HG02885 (cell line): Measurements from ENCODE around the gene TRIM46.
A peak's percentile ranks its signal among the peaks of the same experiment; 100 is the strongest.
"Not testable (repeated sequence)": the region's sequence is repeated elsewhere in the genome, so short reads cannot be mapped to it uniquely, and the experiment has no call there.

ENCODE experiments used
- ATAC-seq: cut with Tn5 transposase; IDR thresholded peaks from one replicate; pipeline ENCODE4 v1.9.1; 2021; ENCODE audit warnings: mild to moderate bottlenecking; ENCODE audit not compliant: unreplicated experiment, poor library complexity

The TRIM46 gene

GRCh38 chr1:155136748-155137147 is 36.9 kb upstream of the TRIM46 start:
- no peak for ATAC-seq

DNA sequence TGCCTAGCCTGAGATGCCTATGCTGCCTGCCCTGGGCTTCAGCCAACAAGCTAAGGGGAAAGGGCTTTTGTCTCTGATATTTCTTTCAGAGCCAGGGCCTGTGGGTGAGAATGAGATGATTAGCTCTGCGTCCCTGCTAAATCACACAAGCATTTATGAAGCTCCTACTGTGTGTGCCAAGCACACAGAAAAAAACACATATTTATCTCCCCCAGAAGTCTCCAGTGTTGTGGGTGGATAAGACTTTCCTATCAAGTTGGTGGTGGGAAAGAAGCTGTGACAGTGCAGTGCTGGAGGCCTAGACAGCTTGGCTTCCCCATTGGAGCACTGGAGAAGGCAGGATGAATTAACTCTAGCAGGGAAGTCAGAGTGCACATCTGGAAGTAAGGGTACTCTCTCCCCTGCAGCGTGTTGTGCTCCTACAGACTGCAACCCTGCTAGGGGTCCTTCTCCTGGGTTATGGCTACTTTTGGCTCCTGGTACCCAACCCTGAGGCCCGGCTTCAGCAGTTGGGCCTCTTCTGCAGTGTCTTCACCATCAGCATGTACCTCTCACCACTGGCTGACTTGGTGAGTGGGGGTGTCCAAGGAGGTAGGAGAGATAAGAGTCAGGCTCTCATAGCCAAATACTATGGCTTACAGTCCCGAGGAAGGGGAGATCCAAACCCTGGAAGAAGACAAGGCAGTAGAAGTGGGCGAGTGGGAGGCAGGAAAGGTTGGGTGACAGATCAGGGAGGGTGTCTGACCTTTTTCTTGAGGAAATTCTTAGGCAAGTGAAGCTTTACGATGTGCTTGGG is 36.3 kb upstream of the TRIM46 start:
- no peak for ATAC-seq

DNA sequence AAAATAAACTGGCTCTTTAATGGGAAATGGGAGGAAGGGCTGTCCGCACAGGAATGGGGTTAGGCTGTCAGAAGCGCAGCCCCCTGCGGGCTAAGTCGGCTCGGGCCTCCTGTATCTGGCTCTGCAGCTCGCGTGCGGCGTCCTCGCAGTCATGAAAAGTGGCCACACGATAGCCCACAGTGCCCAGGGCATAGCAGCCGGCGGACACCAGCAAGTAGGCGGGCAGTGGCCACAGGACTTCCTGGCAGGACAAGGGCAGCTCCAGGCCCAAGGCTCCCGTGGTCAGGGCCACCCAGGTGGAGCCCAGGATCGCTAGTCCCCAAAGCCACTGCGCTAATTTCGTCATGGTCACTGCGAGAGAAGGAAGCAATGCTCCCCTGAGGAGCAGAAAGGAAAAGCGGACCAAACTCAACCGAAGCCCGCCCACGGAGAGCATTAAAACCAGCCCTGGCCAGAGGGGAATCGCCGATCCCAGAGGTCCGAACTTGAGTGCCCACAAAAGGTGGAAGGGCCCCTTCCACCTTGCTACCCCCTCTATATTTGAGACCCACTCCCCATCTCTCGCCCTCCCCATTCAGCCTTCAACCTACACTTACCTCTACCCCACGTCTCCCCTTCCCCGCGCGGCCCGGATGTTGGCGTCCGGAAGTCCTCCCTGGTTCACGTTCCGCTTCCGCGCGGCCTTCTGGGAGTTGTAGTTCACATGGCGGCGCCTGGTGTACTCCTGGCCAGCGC is 33.6 kb upstream of the TRIM46 start, which contains the start of gene DPM3:
DPM3 (minus strand) TSS at position 637 of the 735 bp plus-strand sequence; CDS start at position 346, 291 bp downstream.
- peak; percentile 66 for ATAC-seq

DNA sequence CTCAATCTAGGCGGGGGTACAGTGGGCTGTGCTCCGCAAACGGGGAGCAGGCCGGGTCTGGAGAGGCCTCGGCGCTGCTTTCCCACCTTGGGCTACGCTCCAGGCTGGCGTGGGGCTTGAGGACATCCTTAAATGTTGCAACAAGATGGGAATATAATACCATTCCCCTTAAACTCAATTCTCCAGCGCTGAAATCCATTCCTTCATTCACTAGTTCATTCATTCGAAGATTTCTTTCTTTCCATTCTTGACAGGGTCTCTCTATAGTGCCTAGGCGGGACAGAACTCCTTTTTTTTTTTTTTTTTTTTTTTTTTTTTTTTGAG is 33.1 kb upstream of the TRIM46 start:
- ATAC-seq: no peak

DNA sequence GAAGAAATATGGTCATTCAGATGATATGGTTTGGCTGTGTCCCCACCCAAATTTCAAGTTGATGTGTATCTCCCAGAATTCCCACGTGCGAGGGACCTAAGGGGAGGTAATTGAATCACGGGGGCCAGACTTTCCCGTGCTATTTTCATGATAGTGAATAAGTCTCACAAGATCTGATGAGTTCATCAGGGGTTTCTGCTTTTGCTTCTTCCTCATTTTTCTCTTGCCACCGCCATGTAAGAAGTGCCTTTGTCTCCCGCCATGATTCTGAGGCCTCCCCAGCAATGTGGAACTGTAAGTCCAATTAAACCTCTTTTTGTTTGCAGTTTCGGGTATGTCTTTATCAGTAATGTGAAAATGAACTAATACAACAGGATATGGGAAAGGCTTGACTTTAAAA is 31.9 kb upstream of the TRIM46 start:
- ATAC-seq: no peak

DNA sequence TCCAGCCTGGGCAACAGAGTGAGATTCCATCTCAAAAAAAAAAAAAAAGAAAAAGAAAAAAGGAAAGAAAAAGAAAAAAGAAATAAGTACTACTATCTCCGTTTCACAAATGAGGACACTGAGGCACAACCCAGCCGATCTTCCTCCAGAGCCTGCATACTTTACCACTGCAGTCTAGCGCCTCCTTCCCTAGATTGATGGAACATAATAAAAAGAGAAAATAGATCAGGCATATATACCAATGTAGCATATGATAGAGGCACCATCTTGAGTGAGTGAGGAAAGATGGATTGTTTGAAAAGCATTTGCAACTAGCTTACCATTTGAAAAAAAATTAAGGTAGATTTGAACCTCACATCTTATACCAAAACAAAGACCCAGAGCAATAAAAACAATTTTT is 28.2 kb upstream of the TRIM46 start:
- no peak for ATAC-seq

- ATAC-seq: not testable (repeated sequence)
These were observed 17.5 kb upstream of the TRIM46 start for GRCh38 chr1:155155996-155156643.

DNA sequence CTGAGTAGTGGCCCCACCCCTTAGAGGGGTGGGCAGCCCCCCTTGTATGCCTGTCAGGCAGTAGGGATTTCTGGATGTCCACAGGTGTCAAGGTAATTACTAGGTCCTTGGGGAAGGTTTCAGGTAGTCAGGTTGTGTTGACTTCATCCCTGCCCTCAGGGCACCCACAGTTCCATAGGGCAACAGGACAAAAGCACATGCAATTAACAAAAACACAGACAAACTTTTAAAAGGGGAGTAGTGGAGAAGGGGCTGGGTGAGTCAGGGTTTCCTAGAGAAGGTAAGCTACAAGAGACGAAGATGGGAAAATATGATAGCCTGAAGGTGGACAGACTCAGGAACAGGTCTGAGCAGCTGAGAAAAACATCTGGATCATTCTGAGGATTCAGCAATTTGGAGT is 14.7 kb upstream of the TRIM46 start:
- no peak for ATAC-seq

DNA sequence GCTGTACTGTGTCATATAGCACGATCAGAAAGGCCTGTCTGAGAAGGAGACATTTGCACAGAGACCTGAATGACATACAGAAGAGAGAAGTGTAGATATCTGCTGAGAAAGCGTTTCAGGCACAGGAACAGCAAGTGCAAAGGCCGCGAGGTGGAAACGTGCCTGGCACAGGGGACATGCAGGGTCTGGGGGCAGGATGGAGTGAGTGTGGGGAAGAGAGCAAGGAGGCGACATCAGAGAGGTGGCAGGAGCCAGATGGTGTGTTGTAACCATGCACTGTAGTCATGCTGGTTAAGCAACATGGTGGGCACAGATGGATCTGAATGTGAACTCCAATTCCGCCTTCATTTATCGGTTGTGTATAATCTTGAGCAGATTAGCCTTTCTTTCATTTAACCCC is 13.5 kb upstream of the TRIM46 start:
- no peak for ATAC-seq

DNA sequence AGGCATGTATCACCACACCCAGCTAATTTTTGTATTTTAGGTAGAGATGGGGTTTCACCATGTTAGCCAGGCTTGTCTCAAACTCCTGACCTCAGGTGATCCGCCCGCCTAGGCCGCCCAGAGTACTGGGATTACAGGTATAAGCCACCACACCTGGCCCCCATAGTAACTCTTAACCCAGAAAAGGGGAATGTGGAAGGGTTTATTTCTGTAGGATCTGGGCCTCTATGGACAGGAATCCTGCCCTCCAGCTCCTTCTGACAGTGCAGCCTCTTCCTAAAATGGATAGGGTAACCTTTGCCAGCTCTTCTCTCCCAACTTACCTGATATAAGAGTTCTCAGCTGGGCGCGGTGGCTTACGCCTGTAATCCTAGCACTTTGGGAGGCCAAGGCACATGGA is 11.0 kb upstream of the TRIM46 start:
- not testable (repeated sequence) for ATAC-seq

DNA sequence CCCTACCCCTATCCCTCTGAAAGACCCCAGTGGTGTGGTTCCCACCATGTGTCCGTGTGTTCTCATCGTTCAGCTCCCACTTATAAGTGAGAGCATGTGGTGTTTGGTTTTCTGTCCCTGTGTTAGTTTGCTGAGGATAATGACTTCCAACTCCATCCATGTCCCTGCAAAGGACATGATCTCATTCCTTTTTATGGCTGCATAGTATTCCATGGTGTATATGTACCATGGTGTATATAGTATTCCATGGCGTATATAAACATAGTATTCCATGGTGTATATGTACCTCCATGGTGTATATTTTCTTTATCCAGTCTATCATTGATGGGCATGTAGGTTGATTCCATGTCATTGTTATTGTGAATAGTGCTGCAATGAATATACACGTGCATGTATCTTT is 9.9 kb upstream of the TRIM46 start:
- not testable (repeated sequence) for ATAC-seq

- ATAC-seq: not testable (repeated sequence)
These were observed 9.0 kb upstream of the TRIM46 start for GRCh38 chr1:155164625-155165024.

GRCh38 chr1:155166051-155166470 is 7.6 kb upstream of the TRIM46 start:
- no peak for ATAC-seq

DNA sequence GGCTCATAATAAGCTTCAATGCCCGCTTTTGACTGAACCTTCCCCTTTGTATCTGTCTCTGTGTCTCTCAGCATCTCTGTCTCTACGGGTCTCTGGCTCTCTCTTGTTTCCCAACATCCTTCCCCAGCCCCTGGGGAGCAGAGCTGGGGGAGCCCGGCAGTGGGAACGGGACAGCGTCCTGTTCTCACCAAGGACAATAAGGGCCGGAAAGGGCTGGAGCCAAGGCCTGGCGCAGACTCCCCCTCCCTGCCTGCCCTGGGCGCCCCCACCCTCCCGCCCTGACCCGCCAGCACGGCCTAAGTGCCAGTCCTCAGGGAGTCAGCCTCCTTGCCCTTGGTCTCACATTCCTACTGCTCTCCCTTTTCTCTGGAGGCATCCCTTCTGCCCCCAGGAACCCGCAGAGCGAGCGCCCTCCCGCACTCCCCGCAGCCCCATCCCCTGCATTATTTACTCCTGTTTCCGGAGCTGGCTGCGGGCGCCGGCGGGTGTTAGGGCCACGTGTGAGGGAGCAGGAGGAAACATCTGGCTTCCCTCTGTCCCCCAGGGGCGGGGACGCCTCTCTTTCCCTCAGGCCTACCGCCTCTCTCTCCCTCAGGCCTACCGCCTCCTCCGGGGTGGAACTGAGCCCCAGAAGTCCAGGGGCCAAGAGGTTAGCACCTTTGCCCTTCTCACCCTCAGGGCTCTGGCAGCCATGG is 7.0 kb upstream of the TRIM46 start:
- ATAC-seq: no peak

GRCh38 chr1:155167166-155168104 is 6.2 kb upstream of the TRIM46 start:
- peak; percentile 56 for ATAC-seq

GRCh38 chr1:155168105-155168445 is 5.6 kb upstream of the TRIM46 start:
- not testable (repeated sequence) for ATAC-seq

DNA sequence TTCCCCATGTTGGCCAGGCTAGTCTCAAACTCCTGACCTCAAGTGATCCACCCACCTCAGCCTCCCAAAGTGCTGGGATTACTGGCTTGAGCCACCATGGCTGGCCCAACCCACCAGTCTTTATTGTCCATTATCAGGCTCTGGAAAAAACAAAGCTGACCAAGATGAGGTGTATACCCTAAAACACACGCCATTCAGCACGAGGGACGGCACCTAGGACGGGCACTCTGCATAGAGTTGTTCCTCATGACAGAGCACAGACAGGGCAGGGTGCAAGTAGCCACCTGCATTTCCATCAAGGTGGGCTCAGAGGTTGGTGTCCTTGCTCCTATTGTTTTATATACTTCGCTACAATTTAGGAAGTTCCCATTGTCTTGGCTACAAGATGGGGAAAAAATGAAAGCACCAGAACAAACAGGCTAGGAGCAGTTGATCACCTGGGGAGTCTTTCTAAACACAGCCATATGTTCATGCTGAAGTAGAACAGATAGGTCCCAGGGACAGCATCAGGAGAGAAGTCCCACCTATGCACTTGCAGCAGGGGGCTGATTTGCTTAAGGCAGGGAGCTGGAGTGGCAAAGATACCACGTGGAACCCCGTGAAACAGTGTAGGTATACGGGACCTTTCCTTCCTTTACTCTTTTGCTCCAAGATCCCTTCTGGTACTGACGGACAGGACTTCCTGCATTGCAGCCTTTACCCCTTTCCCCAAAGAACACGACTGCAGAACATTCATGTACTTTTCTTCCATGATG is 5.0 kb upstream of the TRIM46 start:
- no peak for ATAC-seq

GRCh38 chr1:155169541-155169940 is 4.1 kb upstream of the TRIM46 start:
- no peak for ATAC-seq
